ENCODE measurements around the gene PIGO. TPM values are rescaled to one million over a fixed set of nuclear protein-coding genes. Genes with fewer than 3 reads are reported as not detected.

PIGO gene
- polyA plus RNA-seq, 1 of the 3 experiments (the other 2 are of a cell fraction): 31.0 TPM

- TF ChIP-seq ZBTB33 (IDR thresholded peaks at IDR 0.05; ENCODE audit: borderline replicate concordance, low read depth) (no peak), MEF2A (IDR thresholded peaks at IDR 0.05; ENCODE audit: borderline replicate concordance, low read depth) (no peak), EZH2phosphoT487 (IDR thresholded peaks at IDR 0.05; ENCODE audit: borderline replicate concordance, low read depth) (no peak), NFIC (IDR thresholded peaks at IDR 0.05; ENCODE audit: borderline replicate concordance) (no peak), FOXJ3 (CRISPR knock-in tag; IDR thresholded peaks at IDR 0.05) (no peak), NRF1 (IDR thresholded peaks at IDR 0.05; ENCODE audit: low read depth, low read length) (no peak), PBX3 (IDR thresholded peaks at IDR 0.05) (no peak), JUND (IDR thresholded peaks at IDR 0.05) (no peak)
Measured at GRCh38 chr9:35076848-35077247, 19.5 kb downstream of the PIGO start (continued).

GRCh38 chr9:35075358-35075757 is 21.0 kb downstream of the PIGO start:
- Histone ChIP-seq H3K9me2 (no peaks in the 10 kb centered on the region), H2AFZ (ENCODE audit: low read depth) (no peak overlapping the region), H3K27me3 (ENCODE audit: insufficient read depth) (no peaks in the 10 kb centered on the region), H3K4me1 (ENCODE audit: control insufficient read depth in 1 of 2, insufficient read depth in 2 of 2, low read depth in 1 of 2, low read length in 1 of 2) (peaks cover 19 to 24% of the 10 kb centered on the region in 2 experiments), H3F3A (replicated peaks; ENCODE audit: insufficient read depth) (peaks cover 28% of the 10 kb centered on the region), H4K20me1 (ENCODE audit: insufficient read depth) (peaks cover 20% of the 10 kb centered on the region), H3K9ac (no peak overlapping the region), H3K9me3 (no peaks in the 10 kb centered on the region), H3K79me2 (ENCODE audit: insufficient read depth) (peaks cover 45% of the 10 kb centered on the region), H3K27ac (ENCODE audit: low read depth in 2 of 2, low read length in 1 of 2) (no peak overlapping the region), H3K36me3 (replicated peaks in 1 of 2; ENCODE audit: control insufficient read depth in 1 of 2, insufficient read depth in 2 of 2, low read length in 1 of 2) (peaks cover 12 to 37% of the 10 kb centered on the region in 2 experiments), H3K4me3 (ENCODE audit: low read depth in 2 of 2, low read length in 1 of 2) (no peak overlapping the region), H3K4me2 (no peak overlapping the region)
- no peak for DNase-seq
- TF ChIP-seq GATA2 (CRISPR knock-in tag; IDR thresholded peaks at IDR 0.05): no peak
- no peak for TF ChIP-seq GABPA (IDR thresholded peaks at IDR 0.05; ENCODE audit: low read depth)
- TF ChIP-seq, protein P1, sequence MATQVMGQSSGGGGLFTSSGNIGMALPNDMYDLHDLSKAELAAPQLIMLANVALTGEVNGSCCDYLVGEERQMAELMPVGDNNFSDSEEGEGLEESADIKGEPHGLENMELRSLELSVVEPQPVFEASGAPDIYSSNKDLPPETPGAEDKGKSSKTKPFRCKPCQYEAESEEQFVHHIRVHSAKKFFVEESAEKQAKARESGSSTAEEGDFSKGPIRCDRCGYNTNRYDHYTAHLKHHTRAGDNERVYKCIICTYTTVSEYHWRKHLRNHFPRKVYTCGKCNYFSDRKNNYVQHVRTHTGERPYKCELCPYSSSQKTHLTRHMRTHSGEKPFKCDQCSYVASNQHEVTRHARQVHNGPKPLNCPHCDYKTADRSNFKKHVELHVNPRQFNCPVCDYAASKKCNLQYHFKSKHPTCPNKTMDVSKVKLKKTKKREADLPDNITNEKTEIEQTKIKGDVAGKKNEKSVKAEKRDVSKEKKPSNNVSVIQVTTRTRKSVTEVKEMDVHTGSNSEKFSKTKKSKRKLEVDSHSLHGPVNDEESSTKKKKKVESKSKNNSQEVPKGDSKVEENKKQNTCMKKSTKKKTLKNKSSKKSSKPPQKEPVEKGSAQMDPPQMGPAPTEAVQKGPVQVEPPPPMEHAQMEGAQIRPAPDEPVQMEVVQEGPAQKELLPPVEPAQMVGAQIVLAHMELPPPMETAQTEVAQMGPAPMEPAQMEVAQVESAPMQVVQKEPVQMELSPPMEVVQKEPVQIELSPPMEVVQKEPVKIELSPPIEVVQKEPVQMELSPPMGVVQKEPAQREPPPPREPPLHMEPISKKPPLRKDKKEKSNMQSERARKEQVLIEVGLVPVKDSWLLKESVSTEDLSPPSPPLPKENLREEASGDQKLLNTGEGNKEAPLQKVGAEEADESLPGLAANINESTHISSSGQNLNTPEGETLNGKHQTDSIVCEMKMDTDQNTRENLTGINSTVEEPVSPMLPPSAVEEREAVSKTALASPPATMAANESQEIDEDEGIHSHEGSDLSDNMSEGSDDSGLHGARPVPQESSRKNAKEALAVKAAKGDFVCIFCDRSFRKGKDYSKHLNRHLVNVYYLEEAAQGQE (IDR thresholded peaks at IDR 0.05; ENCODE audit: low read depth, low read length): no peak
- CTCF ChIA-PET: no interaction called here
- WGBS (ENCODE audit: low lambda C conversion rate): 98% methylated on average over 4 of the region's 4 CpGs
- POLR2A ChIA-PET: no interaction called here
